ENCODE data around the gene LMTK2. TPM values are rescaled to one million over a fixed set of nuclear protein-coding genes. Genes with fewer than 3 reads are reported as not detected.

Gene LMTK2
- total RNA-seq, 1 donor, result 11.2 TPM

DNA sequence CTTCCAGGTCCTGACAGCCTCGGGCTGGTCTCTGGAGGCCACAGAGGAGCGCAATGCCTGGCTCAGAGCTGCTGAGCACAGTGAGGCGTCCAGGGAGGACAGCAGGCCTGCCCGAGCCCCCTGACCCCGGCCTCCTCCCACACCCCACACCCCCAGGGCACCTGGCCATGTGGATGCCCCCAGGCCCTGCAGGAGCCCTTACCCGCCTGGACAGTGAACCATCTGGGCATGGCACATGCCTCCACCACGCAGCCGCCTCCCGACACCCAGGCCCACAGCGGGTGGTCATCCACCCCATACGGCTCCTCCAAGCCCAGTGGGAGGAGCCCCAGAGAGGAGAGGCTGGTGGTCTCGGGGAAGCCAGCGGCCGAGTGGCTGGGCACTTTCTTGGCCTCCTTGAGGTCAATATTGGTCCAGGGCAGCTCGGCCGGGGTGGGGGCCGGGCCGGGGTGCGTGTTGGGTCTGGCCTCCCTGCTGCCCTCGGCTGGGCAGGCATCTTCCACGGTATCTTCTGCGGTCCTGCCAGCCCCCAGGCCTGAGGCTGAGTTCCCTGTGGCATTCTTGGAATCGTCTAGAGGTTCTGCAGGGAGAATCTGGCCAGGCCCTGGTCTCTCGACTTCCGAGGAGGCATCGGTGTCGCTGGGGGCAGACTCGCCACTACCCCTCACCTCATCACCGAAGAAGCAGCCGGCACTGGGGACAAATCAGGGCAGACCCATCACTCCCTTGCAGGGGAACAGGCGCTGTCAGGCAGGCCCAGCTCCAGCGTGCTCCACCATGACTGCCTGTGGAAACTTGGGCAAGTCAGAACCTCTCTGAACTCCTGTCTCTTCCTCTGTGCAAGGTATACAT is 126.8 kb downstream of the LMTK2 start:
- DNase-seq (ENCODE audit: low read depth), result no peak
- H3K4me3 ChIP-seq (ENCODE audit: low read depth, low read length), result no peak overlapping the region
- no peak for TF ChIP-seq CTCF (IDR thresholded peaks at IDR 0.05; ENCODE audit: insufficient read depth, low read depth, low read length)

- no peak overlapping the region for H3K4me3 ChIP-seq (ENCODE audit: low read depth, low read length)
- peak; percentile 15 for TF ChIP-seq CTCF (IDR thresholded peaks at IDR 0.05; ENCODE audit: insufficient read depth, low read depth, low read length)
- no peak for DNase-seq (ENCODE audit: low read depth)
Observed at GRCh38 chr7:98234429-98235147, 127.9 kb downstream of the LMTK2 start.

GRCh38 chr7:98235901-98236300 is 129.2 kb downstream of the LMTK2 start:
- DNase-seq (ENCODE audit: low read depth), result no peak
- no peak for TF ChIP-seq CTCF (IDR thresholded peaks at IDR 0.05; ENCODE audit: insufficient read depth, low read depth, low read length)

DNA sequence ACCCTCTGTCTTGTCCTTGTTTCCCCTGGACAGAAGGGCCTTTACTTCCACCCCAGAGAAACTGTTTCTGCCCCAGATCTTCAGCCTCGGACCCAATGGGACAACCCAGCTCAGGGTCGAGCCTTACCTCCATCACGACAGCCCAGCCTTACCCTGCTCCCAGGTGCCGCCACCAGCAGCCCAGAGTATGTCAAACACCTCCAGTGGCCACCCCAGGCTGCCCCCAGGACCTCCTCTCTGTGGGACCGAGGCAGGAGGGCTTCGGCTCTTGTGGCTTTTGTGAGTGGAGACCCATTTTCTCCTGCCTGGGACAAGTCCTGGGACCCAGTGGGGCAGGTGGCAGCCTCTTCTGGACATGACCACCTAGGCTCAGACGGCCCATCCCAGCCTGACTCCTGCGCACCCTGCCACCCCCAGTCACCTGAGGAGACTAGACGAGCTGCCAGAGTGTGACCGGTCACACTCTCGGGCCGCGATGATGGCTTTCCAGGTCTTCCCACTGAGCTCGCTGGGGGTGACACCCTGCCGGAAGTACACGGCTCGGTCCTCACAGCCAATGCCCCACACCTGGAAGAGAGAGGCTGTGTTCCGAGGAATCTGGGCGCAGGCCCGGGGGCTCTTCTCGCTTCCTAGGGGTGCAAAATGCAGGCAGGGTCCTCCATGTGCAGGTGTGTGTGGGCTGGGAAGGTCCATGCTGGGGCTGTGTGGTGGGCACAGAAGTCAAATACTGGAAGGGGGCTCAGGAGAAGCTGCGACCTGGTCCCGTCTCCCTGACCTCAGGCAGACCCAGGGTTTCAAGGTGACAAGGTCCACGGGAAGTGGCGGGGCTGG is 129.9 kb downstream of the LMTK2 start:
- no peak overlapping the region for H3K4me3 ChIP-seq (ENCODE audit: low read depth, low read length)
- DNase-seq (ENCODE audit: low read depth), result no peak
- no peak for TF ChIP-seq CTCF (IDR thresholded peaks at IDR 0.05; ENCODE audit: insufficient read depth, low read depth, low read length)

More at GRCh38 chr7:98235901-98236300, 129.2 kb downstream of the LMTK2 start:
- H3K4me3 ChIP-seq (ENCODE audit: low read depth, low read length), result no peak overlapping the region

DNA sequence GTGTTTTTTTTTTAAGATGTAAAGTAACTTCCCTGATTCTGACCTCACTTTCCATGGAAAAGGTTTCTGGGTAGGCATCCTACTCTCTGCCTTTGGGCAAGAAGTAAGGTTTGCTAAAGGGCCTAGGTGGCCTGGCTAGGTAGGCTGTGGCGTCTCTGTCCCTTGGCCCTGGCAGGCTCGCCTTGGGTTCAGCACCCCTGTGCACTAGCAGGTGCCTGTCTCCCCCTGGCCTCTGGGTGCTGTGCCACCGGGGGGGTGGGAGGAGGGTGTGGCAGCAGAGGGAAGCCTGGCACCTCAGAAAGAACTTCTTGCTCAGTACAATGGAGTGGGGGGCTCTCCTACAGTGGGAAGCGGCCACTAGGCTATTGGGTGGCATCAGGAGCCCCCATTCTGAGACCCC is 131.4 kb downstream of the LMTK2 start:
- no peak overlapping the region for H3K4me3 ChIP-seq (ENCODE audit: low read depth, low read length)
- DNase-seq (ENCODE audit: low read depth), result no peak
- no peak for TF ChIP-seq CTCF (IDR thresholded peaks at IDR 0.05; ENCODE audit: insufficient read depth, low read depth, low read length)

DNA sequence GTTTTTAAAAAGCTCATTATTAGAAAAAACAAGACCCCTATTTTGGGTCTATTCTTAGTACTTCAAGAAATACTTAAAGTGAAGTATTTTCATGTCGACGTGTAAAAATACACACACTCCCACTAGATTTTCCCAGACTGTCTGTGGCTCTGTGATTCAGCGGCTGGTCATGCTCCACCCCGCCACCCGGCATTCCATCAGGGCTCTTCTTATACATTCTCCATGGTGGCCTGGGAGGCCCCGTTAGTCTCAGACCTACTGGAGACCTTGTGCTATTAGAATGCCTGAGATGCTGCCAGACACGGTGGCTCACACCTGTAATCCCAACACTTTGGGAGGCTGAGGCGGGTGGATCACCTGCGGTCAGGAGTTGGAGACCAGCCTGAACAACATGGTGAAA is 132.3 kb downstream of the LMTK2 start:
- H3K4me3 ChIP-seq (ENCODE audit: low read depth, low read length), result no peak overlapping the region
- no peak for DNase-seq (ENCODE audit: low read depth)
- TF ChIP-seq CTCF (IDR thresholded peaks at IDR 0.05; ENCODE audit: insufficient read depth, low read depth, low read length), result no peak
